Measurements from ENCODE around the gene RHBDL3.

RHBDL3 gene

DNA sequence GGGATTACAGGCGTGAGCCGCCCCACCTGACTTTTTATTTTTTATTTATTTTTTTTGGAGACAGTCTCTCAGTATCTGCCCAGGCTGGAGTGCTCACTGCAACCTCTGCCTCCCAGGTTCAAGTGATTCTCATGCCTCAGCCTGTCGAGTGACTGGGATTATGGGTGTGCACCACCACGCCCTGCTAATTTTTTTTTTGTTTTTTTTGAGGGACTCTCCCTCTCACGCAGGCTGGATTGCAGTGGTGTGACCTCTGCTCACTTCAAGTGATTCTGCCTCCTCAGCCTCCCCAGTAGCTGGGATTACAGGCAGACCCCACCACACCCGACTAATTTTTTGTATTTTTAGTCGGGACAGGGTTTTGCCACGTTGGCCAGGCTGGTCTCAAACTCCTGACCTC is 92.0 kb downstream of the RHBDL3 start:
- no peak for DNase-seq (ENCODE audit: low read depth)

DNA sequence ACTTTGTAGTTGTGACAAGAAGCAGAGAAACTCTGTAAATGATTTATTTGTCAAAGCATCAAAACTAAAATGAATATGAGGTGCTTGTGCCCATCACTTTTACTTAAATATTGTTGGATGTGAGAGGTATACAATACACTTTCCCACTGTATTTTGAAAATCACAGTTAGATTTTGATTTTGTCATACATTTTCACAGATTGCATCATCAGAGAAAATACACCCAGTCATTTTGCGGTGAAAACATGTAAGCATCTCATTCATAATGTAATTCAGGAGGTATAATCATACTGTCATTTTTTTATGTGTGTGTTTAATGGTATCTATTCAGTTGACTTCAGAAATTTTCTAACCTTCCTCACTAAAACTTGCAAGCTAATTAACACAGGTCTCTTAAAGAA is 95.6 kb downstream of the RHBDL3 start:
- DNase-seq (ENCODE audit: low read depth): no peak

DNA sequence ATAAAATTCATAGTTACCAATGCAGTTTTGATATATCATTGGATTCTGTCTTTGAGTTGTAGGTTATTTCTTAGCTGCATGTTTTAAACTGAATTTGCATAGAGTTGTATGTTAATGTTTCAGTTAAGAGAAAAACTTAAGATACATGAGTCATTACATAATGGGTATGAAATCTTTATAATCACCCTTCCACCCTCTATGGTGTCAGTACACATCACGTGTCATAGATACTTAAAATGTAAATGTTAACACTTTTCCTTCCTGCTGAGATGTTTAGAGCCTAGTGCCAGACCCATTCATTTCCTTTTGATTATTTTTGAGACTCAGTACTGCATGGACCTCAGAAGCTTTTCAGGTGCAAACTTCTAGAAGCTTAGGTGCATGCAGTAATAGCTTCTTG is 104.8 kb downstream of the RHBDL3 start:
- DNase-seq (ENCODE audit: low read depth): no peak
